ENCODE results near the gene IRF2.

IRF2 gene

DNA sequence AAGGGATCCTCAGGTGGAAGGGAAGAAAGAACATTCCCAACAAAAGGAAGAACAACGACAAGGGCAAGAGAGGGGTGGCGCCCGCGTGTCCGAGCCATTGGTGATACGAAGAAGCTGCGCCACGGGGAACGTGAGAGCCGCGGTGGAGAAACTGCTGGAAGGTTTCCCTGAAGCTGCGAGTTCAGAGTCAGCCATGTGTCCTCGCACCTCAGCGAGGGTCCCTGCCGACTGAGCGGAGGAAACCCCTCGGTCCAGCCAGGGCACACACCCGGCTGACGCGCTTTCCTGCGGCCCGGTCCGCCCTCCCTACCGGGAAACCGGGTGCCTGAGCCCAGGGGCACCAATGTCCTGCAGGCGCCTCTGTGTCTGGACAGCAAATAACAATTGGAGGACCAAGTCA, 18.0 kb downstream of the IRF2 start:
- no peak for TF ChIP-seq ZFX (IDR thresholded peaks at IDR 0.05)
- TF ChIP-seq, protein P1, sequence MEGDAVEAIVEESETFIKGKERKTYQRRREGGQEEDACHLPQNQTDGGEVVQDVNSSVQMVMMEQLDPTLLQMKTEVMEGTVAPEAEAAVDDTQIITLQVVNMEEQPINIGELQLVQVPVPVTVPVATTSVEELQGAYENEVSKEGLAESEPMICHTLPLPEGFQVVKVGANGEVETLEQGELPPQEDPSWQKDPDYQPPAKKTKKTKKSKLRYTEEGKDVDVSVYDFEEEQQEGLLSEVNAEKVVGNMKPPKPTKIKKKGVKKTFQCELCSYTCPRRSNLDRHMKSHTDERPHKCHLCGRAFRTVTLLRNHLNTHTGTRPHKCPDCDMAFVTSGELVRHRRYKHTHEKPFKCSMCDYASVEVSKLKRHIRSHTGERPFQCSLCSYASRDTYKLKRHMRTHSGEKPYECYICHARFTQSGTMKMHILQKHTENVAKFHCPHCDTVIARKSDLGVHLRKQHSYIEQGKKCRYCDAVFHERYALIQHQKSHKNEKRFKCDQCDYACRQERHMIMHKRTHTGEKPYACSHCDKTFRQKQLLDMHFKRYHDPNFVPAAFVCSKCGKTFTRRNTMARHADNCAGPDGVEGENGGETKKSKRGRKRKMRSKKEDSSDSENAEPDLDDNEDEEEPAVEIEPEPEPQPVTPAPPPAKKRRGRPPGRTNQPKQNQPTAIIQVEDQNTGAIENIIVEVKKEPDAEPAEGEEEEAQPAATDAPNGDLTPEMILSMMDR (conservative IDR thresholded peaks at IDR 0.05), result no peak
- no peak overlapping the region for H3K27ac ChIP-seq

DNA sequence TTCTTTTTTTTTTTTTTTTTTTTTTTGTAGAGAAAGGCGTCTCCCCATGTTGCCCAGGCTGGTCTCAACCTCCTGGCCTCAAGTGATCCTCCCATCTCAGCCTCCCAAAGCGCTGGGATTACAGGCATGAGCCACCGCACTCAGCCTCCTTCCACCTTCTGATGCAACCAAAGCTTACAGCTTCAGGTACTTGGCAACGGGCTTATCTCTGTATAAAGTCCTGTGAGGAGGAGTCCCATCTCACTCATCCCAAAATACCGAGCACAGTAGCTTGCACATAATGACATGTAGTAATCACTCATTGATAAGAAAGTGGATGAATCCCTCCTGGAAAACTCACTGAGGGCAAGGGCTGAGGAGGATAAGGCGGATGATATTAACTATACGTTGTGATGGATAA, 19.1 kb downstream of the IRF2 start:
- no peak overlapping the region for H3K27ac ChIP-seq
- TF ChIP-seq ZFX (IDR thresholded peaks at IDR 0.05), result no peak
- TF ChIP-seq, protein P1 (conservative IDR thresholded peaks at IDR 0.05), result no peak

DNA sequence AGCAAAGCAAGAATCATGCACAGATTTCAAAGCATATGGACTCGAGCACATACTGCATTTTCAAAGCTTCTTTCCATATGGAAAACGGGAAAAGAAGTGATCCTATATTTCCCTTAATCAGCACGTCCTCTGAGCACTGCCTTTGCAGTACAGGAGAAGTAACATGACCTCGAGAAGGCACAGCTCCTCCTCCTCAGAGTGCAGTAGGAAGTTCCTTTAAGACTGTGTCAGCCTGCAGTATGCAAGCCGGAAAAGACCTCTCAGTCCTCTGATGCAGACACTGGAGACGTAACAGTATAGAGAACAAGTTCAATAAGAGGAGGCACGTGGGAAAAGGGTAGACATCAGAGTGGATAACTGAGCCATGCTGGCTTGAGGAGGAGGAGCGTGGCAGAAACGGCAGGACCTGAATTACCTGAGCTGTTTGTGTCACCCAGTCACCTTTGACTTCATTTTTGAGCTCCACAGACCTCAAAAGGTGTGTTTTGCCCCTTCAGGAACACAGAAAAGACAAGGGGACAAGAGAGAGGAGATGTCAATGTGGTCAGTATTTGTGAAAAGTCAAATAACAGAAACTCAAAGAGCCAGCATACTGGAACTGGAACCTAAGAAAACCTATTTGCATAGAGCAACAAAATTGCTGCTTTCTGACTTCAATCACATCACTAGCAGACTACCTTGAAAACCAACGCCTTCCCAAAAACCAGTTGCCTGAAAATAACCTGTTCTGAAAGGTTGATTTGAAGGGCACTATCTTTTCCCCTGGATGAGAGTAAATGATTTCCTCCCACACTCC, 20.8 kb downstream of the IRF2 start:
- no peak for TF ChIP-seq ZFX (IDR thresholded peaks at IDR 0.05)
- H3K27ac ChIP-seq, result peak overlapping the region; percentile 66; the same call in 1 of the 2 replicates

DNA sequence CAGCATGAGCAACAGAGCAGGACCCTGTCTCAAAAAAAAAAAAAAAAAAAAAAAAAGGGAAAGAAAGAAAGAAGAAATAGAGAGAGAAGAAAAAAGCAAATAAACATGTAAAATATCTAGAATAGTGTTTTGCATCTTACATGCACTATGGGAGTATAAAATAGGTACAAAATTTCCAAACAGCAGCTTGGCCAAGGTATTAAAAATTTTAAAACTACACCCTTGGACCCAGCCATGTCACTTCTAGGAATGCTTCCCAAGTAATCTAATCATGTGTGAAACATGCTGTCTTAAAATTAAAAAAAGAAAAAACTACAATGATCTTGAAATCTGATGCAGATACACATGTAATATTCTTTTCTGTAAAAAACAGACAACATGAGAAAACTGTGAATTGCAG, 21.6 kb downstream of the IRF2 start:
- H3K27ac ChIP-seq, result no peak overlapping the region
- TF ChIP-seq ZFX (IDR thresholded peaks at IDR 0.05), result no peak
- TF ChIP-seq, protein P1 (conservative IDR thresholded peaks at IDR 0.05), result no peak

DNA sequence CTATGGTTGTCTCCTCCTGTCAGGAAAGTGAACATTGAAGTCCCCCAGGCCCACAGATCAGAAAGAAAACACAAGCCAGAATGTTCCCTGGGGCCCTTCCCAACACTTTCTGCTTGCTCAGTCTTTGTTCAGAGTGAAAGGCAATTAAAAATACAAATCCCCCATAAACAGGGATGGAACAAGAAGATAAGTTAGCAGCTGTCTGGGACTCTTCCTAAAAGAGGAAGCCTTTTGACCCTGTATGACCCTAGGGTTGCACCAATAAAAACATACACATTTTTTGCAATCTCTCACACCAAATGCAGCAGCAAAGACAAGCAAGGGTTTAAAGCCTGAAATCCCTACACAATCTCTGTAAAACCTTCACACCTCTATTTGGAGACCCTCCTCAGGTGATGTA, 22.6 kb downstream of the IRF2 start:
- TF ChIP-seq, protein P1 (conservative IDR thresholded peaks at IDR 0.05), result no peak
- no peak for TF ChIP-seq ZFX (IDR thresholded peaks at IDR 0.05)
- H3K27ac ChIP-seq, result no peak overlapping the region

DNA sequence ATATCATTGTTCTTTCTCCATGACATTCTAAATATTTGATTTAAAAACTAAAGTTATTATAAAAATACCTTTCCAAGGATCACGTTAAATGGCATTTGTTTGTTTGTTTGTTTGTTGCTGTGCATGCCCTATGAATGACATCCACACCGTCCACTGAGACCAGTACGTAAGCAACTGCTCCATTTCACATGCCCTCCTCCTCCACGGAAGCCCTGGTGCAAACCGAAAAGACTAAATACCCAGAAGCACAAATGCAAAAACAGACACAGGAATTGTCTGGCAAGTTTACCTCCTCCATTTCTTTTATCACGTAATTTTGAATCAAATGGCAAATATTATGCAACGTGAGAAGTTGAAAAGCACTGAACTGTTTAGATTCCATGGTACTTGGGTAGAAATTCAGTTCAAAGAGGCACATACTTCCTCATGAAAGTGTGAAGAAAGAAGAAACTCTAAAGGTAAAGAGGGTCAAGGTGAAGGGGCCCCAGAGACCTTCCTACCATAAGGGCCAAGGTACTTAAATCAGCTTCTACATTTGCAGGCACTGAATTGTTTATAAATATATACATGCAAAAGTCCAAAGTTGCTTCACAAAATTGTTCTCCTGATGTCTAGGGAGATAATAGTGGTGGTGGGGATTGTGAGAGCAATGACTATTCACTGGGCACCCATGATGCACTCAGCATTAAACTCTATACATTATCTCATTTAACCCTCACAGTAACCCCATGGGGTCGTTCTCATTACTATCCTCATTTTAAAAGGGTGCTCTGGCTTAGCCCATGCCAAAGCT, 23.4 kb downstream of the IRF2 start:
- TF ChIP-seq, protein P1 (conservative IDR thresholded peaks at IDR 0.05), result no peak
- TF ChIP-seq ZFX (IDR thresholded peaks at IDR 0.05), result no peak
- no peak overlapping the region for H3K27ac ChIP-seq

DNA sequence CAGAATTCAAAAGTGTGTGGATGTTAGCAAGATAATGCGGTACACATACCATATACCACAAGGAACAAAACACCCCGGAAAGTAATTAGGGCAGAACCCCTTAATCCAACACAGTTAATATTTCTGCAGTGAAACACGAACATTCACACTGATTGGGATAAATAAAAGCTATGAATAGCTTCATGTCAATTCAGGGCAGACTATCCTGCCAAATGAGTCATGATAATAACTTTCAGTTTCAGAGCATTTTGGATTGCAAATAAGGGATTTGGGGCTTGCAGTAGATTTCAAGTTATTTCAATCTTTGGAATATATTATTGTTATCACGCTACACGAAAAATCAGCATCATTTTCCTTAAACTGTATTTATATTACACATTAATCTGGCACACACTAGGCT, 24.3 kb downstream of the IRF2 start:
- H3K27ac ChIP-seq, result no peak overlapping the region

More for the DNA sequence above, 24.3 kb downstream of the IRF2 start:
- TF ChIP-seq, protein P1 (conservative IDR thresholded peaks at IDR 0.05), result no peak
- TF ChIP-seq ZFX (IDR thresholded peaks at IDR 0.05), result no peak

Measured in C4-2B (cell line).